ENCODE results near the gene PTTG1.
"Not testable (repeated sequence)": the region's sequence is repeated elsewhere in the genome, so short reads cannot be mapped to it uniquely, and the experiment has no call there.

The PTTG1 gene

DNA sequence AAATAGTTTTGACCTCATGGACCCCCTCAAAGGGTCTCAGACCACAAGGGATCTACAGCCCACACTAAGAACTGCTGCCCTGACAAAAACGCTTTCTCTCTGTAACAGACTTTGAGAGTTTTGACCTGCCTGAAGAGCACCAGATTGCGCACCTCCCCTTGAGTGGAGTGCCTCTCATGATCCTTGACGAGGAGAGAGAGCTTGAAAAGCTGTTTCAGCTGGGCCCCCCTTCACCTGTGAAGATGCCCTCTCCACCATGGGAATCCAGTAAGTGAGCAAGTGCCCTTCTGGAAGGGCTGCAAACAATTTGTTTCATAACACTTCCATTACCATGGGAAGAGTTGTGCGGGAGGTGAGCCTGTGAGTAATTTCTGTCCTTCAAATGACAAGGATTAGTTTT is 6.0 kb downstream of the PTTG1 start:
- no peak for DNase-seq

DNA sequence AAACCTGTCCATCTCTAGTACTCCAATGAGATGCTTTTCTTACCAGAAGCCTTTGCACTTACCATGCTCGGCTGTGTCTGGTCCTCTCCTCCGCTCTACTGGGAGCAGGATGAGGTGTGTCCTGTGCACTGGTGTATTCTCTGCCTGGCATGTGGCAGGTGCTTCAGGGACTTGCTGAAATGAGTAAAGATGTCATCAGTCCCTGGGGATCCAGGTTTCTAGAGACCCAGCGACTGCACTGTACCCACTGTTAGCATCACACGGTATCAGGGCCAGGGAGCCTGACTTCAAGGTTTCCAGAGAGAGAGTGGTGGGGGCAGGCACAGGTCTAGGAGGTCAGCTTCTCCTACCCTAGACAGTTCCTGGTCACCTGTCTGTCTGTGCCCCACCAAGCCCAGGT is 10.5 kb downstream of the PTTG1 start:
- DNase-seq = no peak

DNA sequence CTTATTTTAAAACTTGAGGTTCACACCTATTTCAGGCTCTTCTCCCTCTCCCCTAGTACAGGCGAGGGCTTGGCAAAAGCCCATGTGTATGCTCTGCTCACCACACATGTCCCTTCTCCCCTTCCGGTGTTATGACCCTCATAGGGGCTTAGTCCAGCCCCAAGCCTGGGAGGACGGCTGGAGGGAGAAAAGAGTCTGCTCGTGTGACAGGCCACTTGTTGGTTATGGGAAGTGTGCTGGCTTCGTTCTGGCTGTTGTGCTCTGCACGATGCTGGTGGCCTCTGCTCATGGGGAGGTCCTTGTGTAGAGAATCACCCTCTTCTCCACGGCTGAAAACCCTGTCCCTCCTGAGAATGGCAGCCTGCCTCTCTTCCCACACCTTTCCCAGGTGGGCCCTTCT is 11.1 kb downstream of the PTTG1 start:
- DNase-seq = no peak

DNA sequence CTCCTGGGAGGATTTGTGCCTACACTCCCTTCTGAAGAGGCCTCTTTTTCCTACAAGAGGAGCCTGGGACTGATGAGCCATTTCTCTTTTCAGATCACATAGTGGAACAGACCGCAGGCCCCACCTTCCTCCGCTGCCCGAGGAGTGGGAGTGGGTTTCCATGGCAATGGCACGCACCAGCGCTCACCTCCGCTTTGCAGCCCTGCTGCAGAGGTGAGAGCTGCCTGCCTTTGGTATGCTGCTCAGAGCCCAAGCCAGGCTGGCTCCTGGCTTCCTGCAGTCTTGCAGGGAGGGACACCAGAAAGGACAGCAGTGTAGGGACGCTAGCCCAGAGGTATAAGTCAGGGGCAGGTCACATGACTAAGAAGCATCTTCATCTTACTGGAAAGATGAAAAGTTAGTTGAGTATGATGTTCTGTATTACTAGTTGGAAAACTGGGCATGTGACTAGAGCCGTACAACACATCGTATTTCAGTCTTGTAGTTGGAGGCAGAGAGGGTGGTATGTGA is 12.4 kb downstream of the PTTG1 start:
- DNase-seq = peak; percentile 84

DNA sequence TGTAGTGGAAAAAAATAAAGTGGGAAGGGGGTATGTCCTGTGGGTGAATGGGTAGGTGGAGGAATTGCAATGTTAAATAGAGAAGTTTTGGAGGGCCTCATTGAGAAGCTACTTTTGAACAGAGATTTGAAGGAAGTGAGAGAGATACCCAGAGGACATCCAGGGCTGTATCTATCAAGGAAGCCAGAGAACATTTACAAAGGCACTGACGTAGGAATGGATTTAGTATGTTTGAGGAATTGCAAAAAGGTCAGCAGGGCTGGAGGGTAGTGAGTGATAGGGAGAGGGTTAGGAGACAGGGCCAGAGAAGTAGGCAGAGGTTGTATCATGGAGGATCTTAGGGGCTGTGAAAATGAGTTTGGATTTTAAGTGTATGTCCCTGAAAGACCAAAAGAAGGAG is 13.9 kb downstream of the PTTG1 start:
- DNase-seq = no peak

DNA sequence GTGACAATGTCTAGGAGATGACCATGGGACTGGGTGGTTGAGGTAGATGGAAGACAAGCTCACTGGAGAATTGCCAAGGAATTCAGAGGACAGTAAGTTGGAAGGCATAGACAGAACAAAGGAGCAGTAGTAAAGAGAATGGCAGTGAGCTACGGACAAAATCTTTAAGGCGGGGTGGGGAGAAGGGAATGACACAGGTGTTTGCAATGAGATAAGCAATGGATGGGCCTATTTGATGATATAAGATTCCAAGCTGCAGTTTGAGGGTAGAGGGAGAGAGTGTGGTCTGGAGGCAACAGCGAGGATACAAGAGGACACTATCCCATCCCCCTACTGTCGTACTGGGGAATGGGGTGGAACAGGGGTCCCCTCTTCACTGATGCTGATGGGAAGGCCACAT is 14.4 kb downstream of the PTTG1 start:
- no peak for DNase-seq

DNA sequence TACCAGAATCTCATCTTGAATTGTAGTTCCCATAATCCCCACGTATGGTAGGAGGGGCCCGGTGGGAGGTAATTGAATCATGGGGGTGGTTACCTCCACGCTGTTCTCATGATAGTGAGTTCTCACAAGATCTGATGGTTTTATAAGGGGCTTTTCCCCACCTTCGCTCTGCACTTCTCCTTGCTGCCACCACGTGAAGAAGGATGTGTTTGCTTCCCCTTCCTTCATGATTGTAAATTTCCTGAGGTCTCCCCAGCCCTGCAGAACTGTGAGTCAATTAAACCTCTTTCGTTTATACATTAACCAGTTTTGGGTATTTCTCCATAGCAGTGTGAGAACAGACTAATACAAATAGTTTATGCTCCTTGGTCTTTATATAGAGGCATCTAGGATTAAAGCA is 15.0 kb downstream of the PTTG1 start:
- DNase-seq = not testable (repeated sequence)

DNA sequence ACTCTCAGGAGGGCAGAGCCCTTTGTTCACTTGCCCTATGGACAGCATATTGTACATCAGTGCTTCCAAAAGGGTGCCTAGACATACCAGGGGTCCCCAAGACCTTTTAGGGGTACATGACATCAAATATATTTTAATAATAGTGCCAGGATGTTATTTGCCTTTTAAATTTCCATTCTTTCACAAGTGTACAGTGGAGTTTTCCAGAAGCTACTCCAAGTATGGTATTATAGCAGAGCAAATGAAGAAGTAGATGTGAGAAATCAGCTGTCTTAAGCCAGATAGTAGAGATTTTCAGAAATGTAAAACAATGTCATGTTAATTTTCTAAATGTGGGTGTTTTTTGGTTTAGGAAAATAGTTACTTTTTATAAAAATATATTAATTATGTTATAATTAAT is 15.6 kb downstream of the PTTG1 start:
- DNase-seq = no peak

DNA sequence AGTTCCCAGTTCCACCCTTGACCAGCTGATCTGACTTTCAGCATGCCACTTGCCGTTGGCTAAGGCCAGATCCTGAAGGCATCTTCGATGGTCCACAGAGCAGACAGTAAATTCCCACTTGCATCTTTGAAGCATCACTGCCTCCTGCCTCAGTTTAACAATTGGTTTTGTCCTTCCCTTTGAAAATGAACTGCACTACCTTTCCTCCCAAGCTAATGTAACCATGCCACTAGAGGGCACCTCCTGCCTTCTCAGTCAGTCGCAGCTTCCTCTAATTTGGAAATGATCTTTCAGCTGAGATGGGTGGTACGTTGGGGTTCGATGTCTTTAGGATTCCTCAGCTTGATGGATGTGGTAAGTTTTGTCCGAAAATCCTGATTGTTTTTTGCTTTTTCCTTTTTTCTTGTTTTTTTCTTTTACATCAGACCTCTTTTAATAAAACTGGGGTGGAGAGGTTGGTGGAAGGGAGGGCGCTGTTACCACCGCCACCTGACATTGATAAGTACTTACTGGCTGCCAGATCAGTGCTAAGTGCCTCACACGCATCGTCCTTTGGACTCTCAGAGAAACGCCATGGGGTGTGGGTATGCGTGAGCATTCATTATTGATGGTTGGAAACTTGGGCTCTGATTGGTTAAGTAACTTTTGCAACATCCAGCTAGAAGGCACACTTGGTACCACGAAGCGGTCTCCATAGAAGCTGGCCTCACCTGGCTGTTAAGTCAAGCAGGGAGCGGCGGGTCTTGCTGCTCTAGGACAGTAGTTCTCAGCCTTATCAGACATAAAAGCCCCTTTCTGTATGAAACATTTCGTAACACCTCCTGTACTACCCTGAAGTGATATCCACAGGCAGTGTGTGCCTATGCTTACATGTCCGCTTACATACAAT is 16.9 kb downstream of the PTTG1 start:
- peak; percentile 81 for DNase-seq

DNA sequence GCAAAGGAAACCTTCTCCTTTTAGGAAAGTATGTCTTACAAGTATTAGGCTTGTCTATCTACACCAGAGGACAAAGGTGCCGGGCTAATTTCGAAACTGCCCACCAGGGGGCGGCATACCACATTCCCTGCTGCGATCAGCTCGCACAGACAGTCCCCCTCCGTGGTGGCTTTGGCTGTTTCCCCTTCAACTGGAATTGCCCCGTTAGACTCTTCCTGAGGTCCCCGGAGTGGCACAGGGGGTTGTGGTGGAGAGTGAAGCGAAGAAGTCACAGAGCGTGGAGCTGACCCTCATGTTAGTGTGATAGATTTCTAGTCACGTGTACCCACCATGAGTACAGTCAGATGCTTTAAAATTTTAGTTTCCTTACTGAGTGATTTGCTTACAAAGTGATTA is 17.5 kb downstream of the PTTG1 start:
- peak; percentile 84 for DNase-seq

DNA sequence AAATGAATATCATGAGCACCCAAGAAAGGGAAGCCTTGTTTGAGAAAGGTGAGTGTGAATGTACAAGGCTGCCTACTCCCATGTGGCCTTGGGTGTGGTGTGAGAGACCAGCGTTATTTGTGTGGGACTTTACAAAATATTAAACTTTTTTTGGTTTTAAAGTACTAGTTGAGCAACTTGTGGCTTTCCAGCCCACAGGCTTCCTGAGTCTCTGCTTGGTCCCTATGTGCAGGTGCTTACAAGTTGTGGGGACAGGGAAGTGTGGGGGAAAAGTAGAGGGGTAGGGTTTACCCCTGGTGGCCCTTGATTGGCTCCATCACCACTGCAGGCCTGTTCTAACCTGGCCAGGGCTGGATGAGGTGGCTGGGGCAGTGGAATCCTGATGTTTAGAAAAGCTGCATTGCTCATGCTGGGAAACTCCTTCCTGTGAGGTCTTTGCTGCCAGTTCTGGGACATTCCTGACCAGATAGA is 19.7 kb downstream of the PTTG1 start:
- DNase-seq = no peak

DNA sequence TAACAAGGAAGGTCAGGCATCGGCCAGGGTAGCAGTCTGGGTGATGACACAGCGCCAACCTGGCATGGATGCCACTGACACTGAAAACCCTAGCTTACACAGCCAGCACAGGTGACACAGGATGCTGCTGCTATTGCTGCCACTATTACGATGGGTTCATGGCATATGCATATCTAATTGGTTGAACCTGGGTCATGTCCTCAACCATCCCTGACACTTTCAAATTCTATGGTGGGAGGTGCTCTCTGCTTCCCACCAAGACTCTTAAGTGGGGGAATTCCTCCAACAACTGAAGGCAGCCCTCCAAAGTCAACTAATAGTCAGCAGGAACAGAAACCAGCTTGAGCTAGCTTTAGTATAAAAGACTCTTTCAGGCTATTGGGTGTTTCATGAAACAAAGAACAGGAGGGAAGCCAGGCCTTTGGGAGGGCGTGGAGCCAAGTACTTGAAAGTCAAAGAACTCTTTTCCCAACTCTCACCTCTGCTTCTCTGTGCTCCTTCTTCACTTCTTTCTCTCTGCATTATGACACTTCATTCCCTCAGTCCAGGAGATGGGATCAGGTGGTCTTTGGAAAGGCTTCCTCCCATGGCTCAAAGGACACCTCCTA is 21.3 kb downstream of the PTTG1 start:
- DNase-seq = no peak

DNA sequence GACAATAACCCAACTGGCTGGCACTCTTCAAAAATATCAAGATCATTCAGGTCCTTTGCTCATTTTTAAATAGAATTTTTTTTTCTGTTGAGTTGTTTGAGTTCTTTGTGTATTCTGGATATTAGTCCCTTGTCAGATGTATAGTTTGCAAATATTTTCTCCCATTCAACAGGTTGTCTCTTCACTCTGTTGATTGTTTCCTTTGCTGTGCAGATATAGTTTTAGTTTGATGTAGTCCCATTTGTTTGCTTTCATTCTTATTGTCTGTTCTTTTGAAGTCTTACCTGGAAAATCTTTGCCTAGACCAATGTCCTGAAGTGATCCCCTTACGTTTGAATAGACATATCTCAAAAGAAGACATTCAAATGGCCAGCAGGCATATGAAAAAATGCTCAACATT is 22.8 kb downstream of the PTTG1 start:
- DNase-seq = no peak

DNA sequence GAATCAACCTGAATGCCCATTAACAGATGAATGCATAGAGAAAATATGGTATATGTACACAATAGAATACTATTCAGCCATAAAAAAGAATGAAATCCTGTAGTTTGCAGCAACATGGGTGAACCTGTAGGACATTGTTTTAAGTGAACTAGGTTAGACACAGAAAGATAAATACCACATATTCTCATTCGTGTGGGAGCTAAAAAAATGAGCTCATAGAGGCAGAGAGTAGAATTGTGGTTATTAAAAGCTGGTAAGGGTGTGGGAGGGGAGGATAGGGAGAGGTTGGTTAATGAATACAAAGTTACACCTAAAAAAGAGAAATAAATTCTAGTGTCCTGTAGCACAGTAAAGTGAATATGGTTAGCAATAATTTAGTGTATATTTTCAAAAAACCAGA is 23.5 kb downstream of the PTTG1 start:
- no peak for DNase-seq

DNA sequence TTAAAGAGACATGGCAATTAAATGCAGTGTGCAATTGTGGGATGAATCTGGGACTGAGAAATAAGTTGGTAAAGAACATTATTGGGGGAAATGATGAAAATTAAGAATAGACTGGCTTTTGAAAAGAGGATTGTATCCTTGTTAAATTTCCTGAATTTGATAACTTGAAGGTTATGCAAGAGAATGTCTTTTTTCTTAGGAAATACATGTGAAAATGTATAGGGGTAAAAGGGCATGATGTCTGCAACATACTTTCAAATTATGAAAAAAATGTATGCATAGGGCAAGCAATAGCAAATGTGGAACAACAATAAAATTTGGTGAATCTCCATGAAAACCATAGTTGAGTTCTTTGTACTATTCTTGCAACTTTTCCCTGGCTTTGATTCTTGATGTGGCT is 24.1 kb downstream of the PTTG1 start:
- DNase-seq = no peak

DNA sequence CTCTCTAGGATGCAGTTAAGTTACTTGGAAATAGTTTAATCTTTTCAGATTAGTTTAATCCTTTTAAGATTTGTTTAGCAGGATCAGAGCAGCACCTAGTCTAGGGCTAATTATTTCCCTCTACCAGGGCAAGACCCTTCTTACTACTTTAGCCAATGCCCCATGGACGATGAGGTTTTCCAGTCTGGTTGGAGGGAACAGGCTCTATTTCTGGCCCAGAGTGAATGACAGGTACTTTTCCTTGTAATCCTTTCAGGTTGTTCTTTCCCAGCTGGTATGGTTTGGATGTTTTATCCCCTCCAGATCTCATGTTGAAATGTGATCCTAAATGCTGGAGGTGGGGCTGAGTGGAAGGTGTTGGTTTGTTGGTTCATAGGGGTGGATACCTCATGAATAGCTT is 27.2 kb downstream of the PTTG1 start:
- no peak for DNase-seq

DNA sequence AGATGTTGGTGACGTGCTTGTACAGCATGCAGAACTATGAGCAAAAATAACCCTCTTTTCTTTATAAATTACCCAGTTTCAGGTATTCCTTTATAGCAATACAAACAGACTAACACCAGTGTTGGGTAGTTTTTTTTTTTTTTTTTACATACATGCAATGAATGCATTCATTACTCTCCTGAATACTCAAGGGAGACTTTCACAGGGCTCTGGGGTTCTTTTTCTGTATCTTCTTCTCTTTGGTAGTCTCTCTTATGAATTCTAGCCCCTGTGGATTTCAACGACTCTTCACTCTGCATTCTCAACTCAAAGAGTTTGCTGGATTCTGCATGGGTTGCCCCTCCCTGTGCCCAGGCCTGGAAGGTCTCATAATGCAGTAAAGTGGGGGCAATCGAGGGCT is 27.8 kb downstream of the PTTG1 start:
- no peak for DNase-seq

DNA sequence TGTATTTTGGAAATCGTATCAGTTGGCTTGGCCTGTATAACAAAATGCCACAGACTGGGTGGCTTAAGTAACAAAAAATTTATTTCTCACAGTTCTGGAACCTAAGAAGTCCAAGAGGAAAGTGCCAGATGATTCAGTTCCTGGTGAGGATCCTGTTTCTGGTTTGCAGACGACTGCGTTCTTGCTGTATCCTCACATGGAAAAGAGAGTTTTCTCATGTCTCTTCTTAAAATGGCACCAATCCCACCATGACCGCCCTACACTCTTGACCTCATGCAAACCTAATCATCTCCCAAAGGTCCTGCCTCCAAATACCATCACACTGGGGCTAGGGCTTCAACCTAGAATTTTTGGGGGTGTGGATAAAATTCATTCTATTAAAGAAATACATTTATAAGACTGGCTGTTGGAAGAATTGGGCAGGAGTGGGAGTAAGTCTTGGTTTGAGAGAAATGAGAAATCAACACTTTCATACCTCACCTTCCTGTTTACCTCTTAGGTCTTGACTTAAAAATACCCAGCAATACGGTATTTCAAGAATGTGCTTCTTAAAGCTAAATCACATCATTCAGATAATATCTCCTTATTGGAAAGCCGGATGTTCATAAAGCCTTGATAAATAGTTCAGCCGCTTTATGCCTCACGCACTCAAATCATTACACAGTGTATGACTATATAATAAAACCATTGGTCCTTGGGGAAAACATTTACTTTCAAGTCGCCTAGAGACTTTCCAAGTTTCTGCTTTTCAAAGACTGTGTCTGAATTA is 28.7 kb downstream of the PTTG1 start:
- no peak for DNase-seq

DNA sequence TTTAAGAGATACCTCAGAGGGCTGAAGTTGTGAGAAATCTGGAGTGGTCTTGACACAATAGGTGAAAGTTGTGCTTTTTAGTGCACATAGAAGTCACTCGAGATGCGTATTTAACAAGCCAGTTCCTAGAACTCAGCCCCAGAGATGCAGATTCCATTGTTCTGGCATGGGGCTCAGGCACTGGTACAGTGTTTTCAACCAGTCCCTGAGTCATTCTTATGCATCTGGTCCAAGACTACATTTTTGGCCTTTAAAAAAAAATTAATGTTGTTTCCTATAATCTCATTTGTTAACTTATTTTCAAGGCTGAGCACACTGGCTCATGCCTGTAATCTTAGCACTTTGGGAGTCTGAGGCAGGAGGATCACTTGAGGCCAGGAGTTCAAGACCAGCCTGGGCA is 29.6 kb downstream of the PTTG1 start:
- no peak for DNase-seq

DNA sequence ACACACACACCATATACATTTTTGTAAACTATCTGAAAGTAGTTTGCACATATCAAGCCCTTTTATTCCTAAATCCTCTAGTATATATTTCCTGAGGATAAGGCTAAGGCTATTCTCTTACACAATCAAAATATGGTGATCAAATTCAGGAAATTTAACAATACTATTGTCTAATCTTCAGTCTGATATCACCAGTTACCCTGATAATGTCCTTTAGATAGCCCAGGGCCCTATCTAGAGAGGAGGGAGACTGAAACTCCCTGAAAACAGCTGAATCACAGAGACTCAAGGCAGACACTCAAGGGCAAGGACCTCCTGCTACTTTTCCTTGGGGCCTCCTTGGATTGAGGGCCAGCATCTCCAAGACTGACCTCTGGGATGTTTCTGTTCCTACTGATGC is 30.4 kb downstream of the PTTG1 start:
- DNase-seq = no peak

DNA sequence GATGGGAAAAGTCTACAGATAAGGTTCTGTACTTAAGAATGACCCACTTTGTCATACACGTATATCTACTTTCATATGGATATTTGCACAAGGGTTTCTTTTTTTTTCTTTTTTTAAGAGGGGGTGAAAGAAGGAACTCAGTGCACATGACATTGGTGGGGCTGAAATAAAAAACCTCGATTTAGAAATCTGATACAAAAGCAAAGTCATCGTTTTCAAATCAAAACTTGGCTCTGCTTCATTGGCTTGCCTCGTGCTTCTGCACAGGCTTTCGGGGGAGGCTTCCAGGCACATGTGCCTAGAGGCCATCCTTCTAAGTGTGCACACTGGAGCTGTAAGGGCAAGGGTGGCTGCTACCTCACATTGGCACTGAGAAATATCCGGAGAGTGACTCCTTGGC is 31.1 kb downstream of the PTTG1 start:
- no peak for DNase-seq

DNA sequence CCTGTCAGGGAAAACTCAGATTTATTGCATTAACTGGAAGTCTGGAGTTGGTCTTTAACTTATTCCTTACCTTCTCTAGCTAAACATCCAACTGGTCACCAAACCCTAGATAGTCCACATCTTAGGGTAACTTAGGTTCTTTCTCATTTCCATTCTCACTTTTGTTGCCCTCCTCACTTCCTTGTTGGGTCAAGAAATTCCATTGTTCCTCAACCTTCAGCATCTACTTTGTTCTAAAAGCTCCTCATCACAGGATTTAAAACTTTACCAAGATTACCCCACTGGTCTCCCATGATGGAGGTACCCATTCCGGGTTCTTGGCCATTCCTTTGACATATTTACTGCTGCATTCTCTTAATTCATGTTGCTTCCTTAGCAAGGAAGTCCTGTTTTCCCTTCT is 32.1 kb downstream of the PTTG1 start:
- no peak for DNase-seq

DNA sequence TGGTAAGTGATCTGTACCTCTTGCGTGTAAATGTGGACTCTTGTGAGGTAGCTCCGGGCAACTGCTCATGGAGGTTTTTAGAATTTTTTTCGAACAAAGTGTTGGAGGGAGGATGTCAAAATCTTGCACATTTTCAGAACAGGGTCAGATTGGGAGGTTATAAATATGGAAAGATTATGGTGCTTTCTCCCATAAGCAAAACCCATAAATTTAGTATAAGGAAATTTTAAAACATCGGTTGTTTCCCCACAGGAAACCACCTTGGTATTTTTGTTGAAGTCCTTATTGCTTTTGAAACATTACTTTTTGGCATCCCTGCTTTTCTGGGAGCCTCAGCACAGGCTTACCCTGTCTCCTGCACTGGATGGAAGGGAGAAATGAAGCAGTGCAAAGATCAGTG is 33.9 kb downstream of the PTTG1 start:
- DNase-seq = no peak
